ENCODE data around the gene RHBDL1.

The RHBDL1 gene

GRCh38 chr16:630815-631405 is 44.6 kb upstream of the RHBDL1 start, which contains the start of gene WFIKKN1 (continued):
- TF ChIP-seq MEIS1 (CRISPR knock-in tag; IDR thresholded peaks at IDR 0.05; ENCODE audit: borderline replicate concordance) (no peak), ZNF335 (tag by site-specific recombination; conservative IDR thresholded peaks at IDR 0.05) (no peak), ZNF747 (tag by site-specific recombination; IDR thresholded peaks at IDR 0.05) (no peak), OVOL3 (tag by site-specific recombination; IDR thresholded peaks at IDR 0.05) (no peak), ZNF155 (tag by site-specific recombination; IDR thresholded peaks at IDR 0.05) (no peak), ZNF654 (tag by site-specific recombination; IDR thresholded peaks at IDR 0.05; ENCODE audit: low read depth) (no peak), ZNF473 (tag by site-specific recombination; IDR thresholded peaks at IDR 0.05) (no peak), ZBTB11 (tag by site-specific recombination; conservative IDR thresholded peaks at IDR 0.05; ENCODE audit: low read depth) (no peak), ZNF701 (tag by site-specific recombination; IDR thresholded peaks at IDR 0.05) (no peak), BCL11A (tag by site-specific recombination; IDR thresholded peaks at IDR 0.05; ENCODE audit: low read depth) (no peak), ZNF629 (tag by site-specific recombination; IDR thresholded peaks at IDR 0.05) (no peak), SALL2 (tag by site-specific recombination; IDR thresholded peaks at IDR 0.05; ENCODE audit: borderline replicate concordance) (0 out of 2 replicates have a peak, but pooled peaks have one; percentile 16), ZBTB8A (tag by site-specific recombination; IDR thresholded peaks at IDR 0.05) (peak; percentile 74), ZNF704 (tag by site-specific recombination; IDR thresholded peaks at IDR 0.05) (no peak), ZNF121 (tag by site-specific recombination; IDR thresholded peaks at IDR 0.05) (no peak), ZNF112 (tag by site-specific recombination; IDR thresholded peaks at IDR 0.05) (no peak), SETDB1 (IDR thresholded peaks at IDR 0.05; ENCODE audit: insufficient read length, low read length) (no peak), ZBTB17 (tag by site-specific recombination; IDR thresholded peaks at IDR 0.05) (no peak), ZNF239 (tag by site-specific recombination; IDR thresholded peaks at IDR 0.05) (no peak), YY1 (tag by site-specific recombination; IDR thresholded peaks at IDR 0.05) (no peak), KLF16 (tag by site-specific recombination; IDR thresholded peaks at IDR 0.05) (no peak), REPIN1 (tag by site-specific recombination; IDR thresholded peaks at IDR 0.05; ENCODE audit: low read depth) (no peak)
- TF ChIP-seq, protein P1, sequence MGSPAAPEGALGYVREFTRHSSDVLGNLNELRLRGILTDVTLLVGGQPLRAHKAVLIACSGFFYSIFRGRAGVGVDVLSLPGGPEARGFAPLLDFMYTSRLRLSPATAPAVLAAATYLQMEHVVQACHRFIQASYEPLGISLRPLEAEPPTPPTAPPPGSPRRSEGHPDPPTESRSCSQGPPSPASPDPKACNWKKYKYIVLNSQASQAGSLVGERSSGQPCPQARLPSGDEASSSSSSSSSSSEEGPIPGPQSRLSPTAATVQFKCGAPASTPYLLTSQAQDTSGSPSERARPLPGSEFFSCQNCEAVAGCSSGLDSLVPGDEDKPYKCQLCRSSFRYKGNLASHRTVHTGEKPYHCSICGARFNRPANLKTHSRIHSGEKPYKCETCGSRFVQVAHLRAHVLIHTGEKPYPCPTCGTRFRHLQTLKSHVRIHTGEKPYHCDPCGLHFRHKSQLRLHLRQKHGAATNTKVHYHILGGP (tag by site-specific recombination; IDR thresholded peaks at IDR 0.05) = no peak
- TF ChIP-seq, protein P2, sequence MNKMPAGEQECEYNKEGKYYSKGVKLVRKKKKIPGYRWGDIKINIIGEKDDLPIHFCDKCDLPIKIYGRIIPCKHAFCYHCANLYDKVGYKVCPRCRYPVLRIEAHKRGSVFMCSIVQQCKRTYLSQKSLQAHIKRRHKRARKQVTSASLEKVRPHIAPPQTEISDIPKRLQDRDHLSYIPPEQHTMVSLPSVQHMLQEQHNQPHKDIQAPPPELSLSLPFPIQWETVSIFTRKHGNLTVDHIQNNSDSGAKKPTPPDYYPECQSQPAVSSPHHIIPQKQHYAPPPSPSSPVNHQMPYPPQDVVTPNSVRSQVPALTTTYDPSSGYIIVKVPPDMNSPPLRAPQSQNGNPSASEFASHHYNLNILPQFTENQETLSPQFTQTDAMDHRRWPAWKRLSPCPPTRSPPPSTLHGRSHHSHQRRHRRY (tag by site-specific recombination; IDR thresholded peaks at IDR 0.05) = no peak
- TF ChIP-seq, protein P3, sequence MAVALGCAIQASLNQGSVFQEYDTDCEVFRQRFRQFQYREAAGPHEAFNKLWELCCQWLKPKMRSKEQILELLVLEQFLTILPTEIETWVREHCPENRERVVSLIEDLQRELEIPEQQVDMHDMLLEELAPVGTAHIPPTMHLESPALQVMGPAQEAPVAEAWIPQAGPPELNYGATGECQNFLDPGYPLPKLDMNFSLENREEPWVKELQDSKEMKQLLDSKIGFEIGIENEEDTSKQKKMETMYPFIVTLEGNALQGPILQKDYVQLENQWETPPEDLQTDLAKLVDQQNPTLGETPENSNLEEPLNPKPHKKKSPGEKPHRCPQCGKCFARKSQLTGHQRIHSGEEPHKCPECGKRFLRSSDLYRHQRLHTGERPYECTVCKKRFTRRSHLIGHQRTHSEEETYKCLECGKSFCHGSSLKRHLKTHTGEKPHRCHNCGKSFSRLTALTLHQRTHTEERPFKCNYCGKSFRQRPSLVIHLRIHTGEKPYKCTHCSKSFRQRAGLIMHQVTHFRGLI (tag by site-specific recombination; IDR thresholded peaks at IDR 0.05) = no peak
- TF ChIP-seq, protein P4, sequence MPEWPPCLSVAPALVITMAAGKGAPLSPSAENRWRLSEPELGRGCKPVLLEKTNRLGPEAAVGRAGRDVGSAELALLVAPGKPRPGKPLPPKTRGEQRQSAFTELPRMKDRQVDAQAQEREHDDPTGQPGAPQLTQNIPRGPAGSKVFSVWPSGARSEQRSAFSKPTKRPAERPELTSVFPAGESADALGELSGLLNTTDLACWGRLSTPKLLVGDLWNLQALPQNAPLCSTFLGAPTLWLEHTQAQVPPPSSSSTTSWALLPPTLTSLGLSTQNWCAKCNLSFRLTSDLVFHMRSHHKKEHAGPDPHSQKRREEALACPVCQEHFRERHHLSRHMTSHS (tag by site-specific recombination; IDR thresholded peaks at IDR 0.05) = no peak
- TF ChIP-seq, protein P5, sequence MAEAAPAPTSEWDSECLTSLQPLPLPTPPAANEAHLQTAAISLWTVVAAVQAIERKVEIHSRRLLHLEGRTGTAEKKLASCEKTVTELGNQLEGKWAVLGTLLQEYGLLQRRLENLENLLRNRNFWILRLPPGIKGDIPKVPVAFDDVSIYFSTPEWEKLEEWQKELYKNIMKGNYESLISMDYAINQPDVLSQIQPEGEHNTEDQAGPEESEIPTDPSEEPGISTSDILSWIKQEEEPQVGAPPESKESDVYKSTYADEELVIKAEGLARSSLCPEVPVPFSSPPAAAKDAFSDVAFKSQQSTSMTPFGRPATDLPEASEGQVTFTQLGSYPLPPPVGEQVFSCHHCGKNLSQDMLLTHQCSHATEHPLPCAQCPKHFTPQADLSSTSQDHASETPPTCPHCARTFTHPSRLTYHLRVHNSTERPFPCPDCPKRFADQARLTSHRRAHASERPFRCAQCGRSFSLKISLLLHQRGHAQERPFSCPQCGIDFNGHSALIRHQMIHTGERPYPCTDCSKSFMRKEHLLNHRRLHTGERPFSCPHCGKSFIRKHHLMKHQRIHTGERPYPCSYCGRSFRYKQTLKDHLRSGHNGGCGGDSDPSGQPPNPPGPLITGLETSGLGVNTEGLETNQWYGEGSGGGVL (tag by site-specific recombination; IDR thresholded peaks at IDR 0.05) = no peak
